Activated T-cell treated with anti-CD3 and anti-CD28 coated beads, Interleukin-2, amount 50 U/mL, for 24 hours (primary cell): ENCODE measurements around the gene ANKRD36C.
"Not testable (repeated sequence)": the region's sequence is repeated elsewhere in the genome, so short reads cannot be mapped to it uniquely, and the experiment has no call there.

Source experiments
- DNase-seq: peaks from one replicate; pipeline ENCODE4 v3.0.0-alpha.2; 2020
- H3K27ac Mint-ChIP-seq: 2 replicates; pipeline ENCODE4 v1.8.0; 2020; ENCODE audit warnings: mild to moderate bottlenecking, mixed read lengths
- H3K27me3 Mint-ChIP-seq: 2 replicates; pipeline ENCODE4 v1.8.0; 2020; ENCODE audit warnings: mixed read lengths
- H3K36me3 Mint-ChIP-seq: 2 replicates; pipeline ENCODE4 v1.8.0; 2020; ENCODE audit warnings: low read depth, mixed read lengths
- H3K4me1 Mint-ChIP-seq: 2 replicates; pipeline ENCODE4 v1.8.0; 2020; ENCODE audit warnings: low read depth, mixed read lengths
- H3K4me3 Mint-ChIP-seq: 2 replicates; pipeline ENCODE4 v1.8.0; 2020; ENCODE audit warnings: mild to moderate bottlenecking, moderate library complexity, mixed read lengths
- H3K9me3 Mint-ChIP-seq: 2 replicates; pipeline ENCODE4 v1.8.0; 2020; ENCODE audit warnings: mixed read lengths

Gene ANKRD36C

DNA sequence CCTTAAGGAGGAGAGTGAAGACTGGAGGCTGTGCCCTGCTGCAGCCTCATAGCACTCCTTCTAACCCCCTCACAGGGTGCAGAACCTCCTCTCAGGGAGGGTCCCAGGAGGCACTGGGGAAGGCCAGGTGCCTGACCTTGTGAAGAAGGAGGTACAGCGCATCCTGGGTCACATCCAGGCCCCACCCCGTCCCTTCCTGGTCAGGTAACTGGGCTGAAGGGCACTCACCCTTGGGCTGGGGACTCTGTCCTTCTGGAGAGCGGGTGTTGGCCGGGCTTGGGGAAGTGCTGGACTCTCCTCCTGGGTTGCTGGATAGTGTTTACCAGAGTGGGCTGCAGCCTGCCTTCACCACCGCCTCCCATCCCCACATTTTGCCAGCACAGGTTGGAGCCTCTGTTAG, 197.7 kb downstream of the ANKRD36C start:
- not testable (repeated sequence) for DNase-seq, H3K9me3 Mint-ChIP-seq, H3K4me1 Mint-ChIP-seq, H3K27ac Mint-ChIP-seq, H3K27me3 Mint-ChIP-seq, H3K36me3 Mint-ChIP-seq, H3K4me3 Mint-ChIP-seq

DNA sequence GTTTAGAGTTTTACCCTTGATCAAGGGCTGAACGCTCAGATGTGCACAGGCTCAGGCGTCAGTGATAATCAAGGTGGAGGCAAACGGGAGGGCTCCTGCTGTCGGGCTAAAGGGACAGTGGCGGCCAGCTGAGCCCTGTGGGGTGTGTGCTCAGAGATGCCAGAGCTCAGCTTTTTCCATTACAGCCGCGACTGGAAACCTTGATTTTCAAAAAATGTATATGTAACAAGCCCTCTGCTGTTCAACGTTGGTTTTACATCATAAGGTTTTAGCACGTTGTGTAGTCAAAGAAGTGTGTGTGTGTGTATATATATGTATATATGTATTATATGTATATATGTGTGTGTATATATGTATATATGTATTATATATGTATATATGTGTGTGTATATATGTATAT, 201.4 kb downstream of the ANKRD36C start:
- H3K27me3 Mint-ChIP-seq, H3K9me3 Mint-ChIP-seq, H3K36me3 Mint-ChIP-seq, H3K4me3 Mint-ChIP-seq, DNase-seq, H3K27ac Mint-ChIP-seq, H3K4me1 Mint-ChIP-seq: not testable (repeated sequence)

DNA sequence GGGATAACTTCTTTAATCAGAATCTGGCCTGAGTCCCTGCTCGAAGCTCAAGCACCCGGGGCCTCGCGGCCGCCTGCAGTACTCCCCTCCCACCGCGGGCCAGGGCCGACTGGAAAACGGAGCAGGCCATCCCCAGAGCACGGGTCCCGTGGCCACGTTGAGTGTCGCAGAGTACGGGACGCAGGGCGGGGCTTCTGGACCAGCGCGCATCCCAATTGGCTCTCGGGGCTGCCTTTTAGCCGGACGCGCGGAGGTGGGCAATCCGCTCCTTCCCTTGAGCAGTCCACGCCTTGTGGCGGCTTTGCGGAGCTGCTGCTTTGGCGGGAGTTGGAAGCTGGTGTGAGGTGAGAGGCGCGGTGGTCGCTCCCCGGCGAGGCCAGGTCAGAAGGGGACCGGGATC, 202.2 kb downstream of the ANKRD36C start:
- not testable (repeated sequence) for H3K27me3 Mint-ChIP-seq, DNase-seq, H3K4me3 Mint-ChIP-seq, H3K4me1 Mint-ChIP-seq, H3K27ac Mint-ChIP-seq, H3K9me3 Mint-ChIP-seq, H3K36me3 Mint-ChIP-seq

DNA sequence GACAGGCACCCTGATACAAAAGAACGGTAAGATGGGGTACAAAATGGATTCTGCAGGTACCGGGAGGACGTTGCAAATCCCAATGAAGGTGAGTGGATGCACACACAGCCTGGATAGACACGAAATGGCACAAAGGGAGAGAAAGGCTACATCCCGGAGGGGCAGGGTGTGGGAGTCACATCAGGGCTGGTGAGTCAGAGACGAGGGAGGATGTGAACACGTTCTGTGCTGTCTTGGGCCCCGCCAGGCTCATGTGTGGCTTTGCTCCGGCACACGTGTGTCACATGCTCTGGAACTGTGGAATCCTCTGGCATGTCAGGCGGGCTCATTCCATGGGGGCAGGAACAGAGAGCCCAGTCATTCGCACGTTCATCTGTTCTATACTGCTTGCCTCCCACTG, 203.0 kb downstream of the ANKRD36C start:
- not testable (repeated sequence) for H3K36me3 Mint-ChIP-seq, H3K4me3 Mint-ChIP-seq, H3K4me1 Mint-ChIP-seq, H3K9me3 Mint-ChIP-seq, DNase-seq, H3K27ac Mint-ChIP-seq, H3K27me3 Mint-ChIP-seq
